Measurements from ENCODE around the gene PNO1. TPM values are rescaled to one million over a fixed set of nuclear protein-coding genes. Genes with fewer than 3 reads are reported as not detected.

PNO1 gene
- total and polyA plus RNA-seq, 9 of the 15 experiments (the other 6 are each of a cell fraction or from before 2014, with no cell fraction given), result 11.8 to 81.7 (median 41.1) TPM

DNA sequence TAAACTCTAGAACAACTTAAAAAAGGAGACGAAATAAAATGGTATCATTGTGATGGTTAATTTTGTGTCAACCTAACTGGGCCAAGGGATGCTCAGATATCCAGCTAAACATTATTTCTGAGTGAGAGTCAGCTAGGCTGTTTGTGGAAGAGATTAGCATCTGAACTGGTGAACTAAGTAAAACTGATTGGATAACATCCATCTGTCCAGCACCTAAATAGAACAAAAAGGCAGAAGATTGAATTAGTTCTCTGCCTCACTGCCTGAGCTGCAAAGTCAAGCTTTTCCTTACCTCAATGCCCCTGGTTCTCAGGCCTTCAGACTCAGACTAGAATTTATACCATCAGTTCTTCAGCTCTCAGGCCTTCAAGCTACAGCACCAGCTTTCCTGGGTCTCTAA is 64.6 kb downstream of the PNO1 start:
- 48% methylated on average over 1 of the region's 1 CpG for WGBS (ENCODE audit: insufficient coverage, low coverage, missing lambda C conversion rate)
- Histone ChIP-seq H3K9me1 (ENCODE audit: control insufficient read depth, insufficient read depth, low read length) (no peaks in the 10 kb centered on the region), H3K9ac (ENCODE audit: insufficient read depth in 1 of 2, low read depth in 2 of 2, low read length in 2 of 2) (no peak overlapping the region), H3K79me2 (ENCODE audit: control insufficient read depth, insufficient read depth, low read length) (peaks cover 99% of the 10 kb centered on the region), H3K4me1 (replicated peaks in 1 of 2; ENCODE audit: control insufficient read depth in 2 of 2, insufficient read depth in 2 of 2, low read length in 2 of 2) (peaks cover 6 to 24% of the 10 kb centered on the region in 2 experiments; a peak in 4 of 5 replicates), H4K20me1 (replicated peaks; ENCODE audit: control insufficient read depth, insufficient read depth, low read length) (no peaks in the 10 kb centered on the region; the same call in 1 of the 2 replicates), H3K36me3 (ENCODE audit: control insufficient read depth, insufficient read depth, low read length) (peaks cover 8% of the 10 kb centered on the region), H3K27me3 (ENCODE audit: control insufficient read depth in 2 of 2, insufficient read depth in 2 of 2, low read length in 2 of 2) (no peaks in the 10 kb centered on the region), H2AFZ (ENCODE audit: low read depth, low read length) (no peak overlapping the region), H3K4me3 (no peak overlapping the region), H3K9me3 (replicated peaks; ENCODE audit: control insufficient read depth, insufficient read depth, low read depth, low read length) (no peaks in the 10 kb centered on the region), H3K4me2 (ENCODE audit: insufficient read depth, low read length) (no peak overlapping the region), H3K27ac (ENCODE audit: extremely low read depth, low read depth, low read length) (no peak overlapping the region)
- no TSS peak for BruUV-seq (replicated peaks)
- TF ChIP-seq, protein P1, sequence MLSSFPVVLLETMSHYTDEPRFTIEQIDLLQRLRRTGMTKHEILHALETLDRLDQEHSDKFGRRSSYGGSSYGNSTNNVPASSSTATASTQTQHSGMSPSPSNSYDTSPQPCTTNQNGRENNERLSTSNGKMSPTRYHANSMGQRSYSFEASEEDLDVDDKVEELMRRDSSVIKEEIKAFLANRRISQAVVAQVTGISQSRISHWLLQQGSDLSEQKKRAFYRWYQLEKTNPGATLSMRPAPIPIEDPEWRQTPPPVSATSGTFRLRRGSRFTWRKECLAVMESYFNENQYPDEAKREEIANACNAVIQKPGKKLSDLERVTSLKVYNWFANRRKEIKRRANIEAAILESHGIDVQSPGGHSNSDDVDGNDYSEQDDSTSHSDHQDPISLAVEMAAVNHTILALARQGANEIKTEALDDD (IDR thresholded peaks at IDR 0.05), result peak; percentile 21; the same call in 1 of the 2 replicates
- TF ChIP-seq SMARCA4 (IDR thresholded peaks at IDR 0.05), result no peak
- intact Hi-C loops (cut with micrococcal nuclease) (no loop called here), in situ Hi-C loops (cut with MboI) (no loop called here)
- FAIRE-seq (peak; percentile 55), ATAC-seq (no peak; the same call in 2 of the 3 replicates), DNase-seq (ENCODE audit: extremely low read depth in 1 of 4, low spot score in 3 of 4) (no peak)
- ChIA-PET POLR2A (interaction anchor here (0.8 to 1.2 kb wide), 4 partner anchors 9 to 25 kb away, joined by 3 read pairs; no protein-coding TSS in a partner anchor), CTCF (ENCODE audit: low intra/inter-chr PET ratio) (no interaction called here)

DNA sequence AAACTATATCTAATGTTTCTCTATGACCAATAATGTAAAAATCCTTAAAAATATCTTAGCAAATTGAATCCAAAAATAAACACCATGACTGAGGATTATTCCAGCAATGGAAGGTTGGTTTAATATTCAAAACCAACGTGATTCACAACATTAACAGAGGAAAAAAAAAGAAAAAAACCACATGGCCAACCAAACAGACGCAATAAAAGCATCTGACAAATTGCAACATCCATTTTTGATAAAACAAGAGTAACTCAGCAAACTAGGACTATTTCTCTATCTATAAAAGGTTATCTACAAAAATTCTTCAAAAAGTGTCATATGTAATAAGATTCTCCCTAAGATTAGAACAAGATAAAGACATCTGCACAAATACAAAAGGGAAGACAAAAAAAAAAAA is 65.7 kb downstream of the PNO1 start:
- H3K9me1 ChIP-seq (ENCODE audit: control insufficient read depth, insufficient read depth, low read length), result no peaks in the 10 kb centered on the region
- BruUV-seq (replicated peaks), result no TSS peak
- H3K4me2 ChIP-seq (ENCODE audit: insufficient read depth, low read length), result no peak overlapping the region
- CTCF ChIA-PET (ENCODE audit: low intra/inter-chr PET ratio), result no interaction called here
- H3K4me3 ChIP-seq, result no peak overlapping the region
- H3K27me3 ChIP-seq (ENCODE audit: control insufficient read depth in 2 of 2, insufficient read depth in 2 of 2, low read length in 2 of 2), result no peaks in the 10 kb centered on the region
- no peak overlapping the region for H3K9ac ChIP-seq (ENCODE audit: insufficient read depth in 1 of 2, low read depth in 2 of 2, low read length in 2 of 2)
- 51% methylated on average over 2 of the region's 2 CpGs for WGBS (ENCODE audit: insufficient coverage, low coverage, missing lambda C conversion rate)
- intact Hi-C loops (cut with micrococcal nuclease) (no loop called here), in situ Hi-C loops (cut with MboI) (no loop called here)
- H2AFZ ChIP-seq (ENCODE audit: low read depth, low read length), result no peak overlapping the region
- H3K27ac ChIP-seq (ENCODE audit: extremely low read depth, low read depth, low read length), result no peak overlapping the region
- no peaks in the 10 kb centered on the region for H3K9me3 ChIP-seq (replicated peaks; ENCODE audit: control insufficient read depth, insufficient read depth, low read depth, low read length)
- H3K79me2 ChIP-seq (ENCODE audit: control insufficient read depth, insufficient read depth, low read length), result peaks cover 99% of the 10 kb centered on the region
- H3K36me3 ChIP-seq (ENCODE audit: control insufficient read depth, insufficient read depth, low read length), result peaks cover 8% of the 10 kb centered on the region
- no peaks in the 10 kb centered on the region; the same call in 1 of the 2 replicates for H4K20me1 ChIP-seq (replicated peaks; ENCODE audit: control insufficient read depth, insufficient read depth, low read length)
- DNase-seq (ENCODE audit: extremely low read depth in 1 of 4, low spot score in 3 of 4), result no peak
- no peak for ATAC-seq
- no peak for FAIRE-seq
- POLR2A ChIA-PET, result no interaction called here
- peaks cover 6 to 15% of the 10 kb centered on the region in 2 experiments; a peak in 4 of 5 replicates for H3K4me1 ChIP-seq (replicated peaks in 1 of 2; ENCODE audit: control insufficient read depth in 2 of 2, insufficient read depth in 2 of 2, low read length in 2 of 2)
- TF ChIP-seq NR2F6 (CRISPR knock-in tag; IDR thresholded peaks at IDR 0.05) (no peak), ZNF77 (CRISPR knock-in tag; IDR thresholded peaks at IDR 0.05) (no peak), SMAD2 (IDR thresholded peaks at IDR 0.05; ENCODE audit: low read depth, low read length) (no peak)
- TF ChIP-seq, protein P2, sequence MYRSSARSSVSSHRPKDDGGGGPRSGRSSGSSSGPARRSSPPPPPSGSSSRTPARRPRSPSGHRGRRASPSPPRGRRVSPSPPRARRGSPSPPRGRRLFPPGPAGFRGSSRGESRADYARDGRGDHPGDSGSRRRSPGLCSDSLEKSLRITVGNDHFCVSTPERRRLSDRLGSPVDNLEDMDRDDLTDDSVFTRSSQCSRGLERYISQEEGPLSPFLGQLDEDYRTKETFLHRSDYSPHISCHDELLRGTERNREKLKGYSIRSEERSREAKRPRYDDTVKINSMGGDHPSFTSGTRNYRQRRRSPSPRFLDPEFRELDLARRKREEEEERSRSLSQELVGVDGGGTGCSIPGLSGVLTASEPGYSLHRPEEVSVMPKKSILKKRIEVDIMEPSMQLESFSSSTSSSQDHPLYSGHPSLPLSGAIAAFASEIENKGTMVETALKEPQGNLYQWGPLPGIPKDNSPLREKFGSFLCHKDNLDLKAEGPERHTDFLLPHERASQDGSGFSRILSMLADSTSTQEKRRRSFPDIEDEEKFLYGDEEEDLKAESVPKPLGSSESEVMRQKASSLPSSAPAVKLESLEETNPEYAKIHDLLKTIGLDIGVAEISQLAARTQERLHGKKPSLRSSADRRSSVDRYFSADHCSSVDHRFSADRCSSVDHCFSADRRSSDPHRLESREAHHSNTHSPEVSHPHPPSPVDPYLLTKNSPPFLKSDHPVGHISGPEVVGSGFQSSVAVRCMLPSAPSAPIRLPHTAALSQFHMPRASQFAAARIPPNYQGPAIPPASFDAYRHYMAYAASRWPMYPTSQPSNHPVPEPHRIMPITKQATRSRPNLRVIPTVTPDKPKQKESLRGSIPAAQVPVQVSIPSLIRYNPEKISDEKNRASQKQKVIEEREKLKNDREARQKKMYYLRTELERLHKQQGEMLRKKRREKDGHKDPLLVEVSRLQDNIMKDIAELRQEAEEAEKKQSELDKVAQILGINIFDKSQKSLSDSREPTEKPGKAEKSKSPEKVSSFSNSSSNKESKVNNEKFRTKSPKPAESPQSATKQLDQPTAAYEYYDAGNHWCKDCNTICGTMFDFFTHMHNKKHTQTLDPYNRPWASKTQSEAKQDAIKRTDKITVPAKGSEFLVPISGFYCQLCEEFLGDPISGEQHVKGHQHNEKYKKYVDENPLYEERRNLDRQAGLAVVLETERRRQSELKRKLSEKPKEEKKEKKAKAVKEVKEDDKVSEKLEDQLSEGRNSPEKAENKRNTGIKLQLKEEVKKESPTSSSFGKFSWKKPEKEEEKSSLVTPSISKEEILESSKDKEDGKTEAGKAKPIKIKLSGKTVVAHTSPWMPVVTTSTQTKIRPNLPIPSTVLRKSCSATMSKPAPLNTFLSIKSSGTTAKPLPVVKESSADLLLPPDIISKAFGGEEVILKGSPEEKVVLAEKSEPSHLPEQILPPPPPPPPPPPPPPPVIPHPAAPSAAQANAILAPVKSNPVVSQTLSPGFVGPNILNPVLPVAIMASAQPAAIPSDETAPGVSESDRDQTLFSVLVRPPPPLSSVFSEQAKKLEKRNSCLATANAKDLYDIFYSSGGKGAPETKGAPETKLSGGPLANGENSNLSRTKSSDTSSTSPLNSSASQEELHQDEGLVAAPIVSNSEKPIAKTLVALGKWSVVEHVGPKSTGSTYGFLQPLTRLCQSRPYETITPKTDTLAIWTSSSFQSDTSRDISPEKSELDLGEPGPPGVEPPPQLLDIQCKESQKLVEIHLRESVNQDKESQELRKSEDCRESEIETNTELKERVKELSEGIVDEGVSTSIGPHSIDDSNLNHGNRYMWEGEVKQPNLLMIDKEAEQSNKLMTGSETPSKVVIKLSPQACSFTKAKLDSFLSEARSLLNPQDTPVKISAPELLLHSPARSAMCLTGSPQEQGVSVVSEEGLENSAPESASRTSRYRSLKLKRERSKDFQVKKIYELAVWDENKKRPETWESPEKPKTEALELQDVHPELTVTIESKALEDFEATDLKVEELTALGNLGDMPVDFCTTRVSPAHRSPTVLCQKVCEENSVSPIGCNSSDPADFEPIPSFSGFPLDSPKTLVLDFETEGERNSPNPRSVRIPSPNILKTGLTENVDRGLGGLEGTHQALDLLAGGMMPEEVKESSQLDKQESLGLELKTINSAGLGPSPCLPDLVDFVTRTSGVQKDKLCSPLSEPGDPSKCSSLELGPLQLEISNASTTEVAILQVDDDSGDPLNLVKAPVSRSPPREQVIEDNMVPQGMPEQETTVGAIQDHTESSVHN (IDR thresholded peaks at IDR 0.05; ENCODE audit: borderline replicate concordance in 1 of 2, low read depth in 1 of 2), result no peak
